HEK293 (cell line): ENCODE measurements around the gene NFATC3.
A peak's percentile ranks its signal among the peaks of the same experiment; 100 is the strongest.

Experiments used
- CTCF ChIA-PET: fragments of 350-600 bp; formaldehyde crosslinking; extraction: SDS; loops from one replicate; lab custom pipeline; 2021; ENCODE audit warnings: antibody characterized with exemption; lab: Yijun Ruan, JAX
- POLR2A ChIA-PET: fragments of 300-600 bp; formaldehyde crosslinking; extraction: SDS; loops from one replicate; lab custom pipeline; 2020; ENCODE audit warnings: antibody characterized with exemption, inconsistent platforms; lab: Yijun Ruan, JAX
- H3K27ac ChIP-seq: fragments of 200-500 bp; sonication (Bioruptor generic); 2 replicates; pipeline ENCODE4 v1.5.1; 2014; ENCODE audit warnings: low read depth, low read length, control low read depth, inconsistent platforms; ENCODE audit errors: extremely low read depth
- H3K36me3 ChIP-seq, 2 experiments: fragments of 200-500 bp in 1 of 2; sonication (Bioruptor generic) in 1 of 2; 1 replicate in 1 of 2; 2 replicates in 1 of 2; pipeline ENCODE4 v1.5.1; 2014 to 2017; ENCODE audit warnings: inconsistent platforms in 2 of 2, low read length in 2 of 2; ENCODE audit not compliant: control insufficient read depth in 2 of 2, insufficient read depth in 1 of 2
- H3K4me1 ChIP-seq: fragments of 200-500 bp; sonication (Bioruptor generic); 2 replicates; pipeline ENCODE4 v1.5.1; 2014; ENCODE audit warnings: mild to moderate bottlenecking, low read length, inconsistent platforms; ENCODE audit not compliant: control insufficient read depth, insufficient read depth
- H3K4me3 ChIP-seq: 2 replicates; pipeline ENCODE4 v1.5.1; 2011; ENCODE audit warnings: low read depth, mild to moderate bottlenecking, control low read depth, low read length, moderate library complexity
- H3K9me3 ChIP-seq: fragments of 200-500 bp; sonication (Bioruptor generic); 2 replicates; pipeline ENCODE4 v1.5.1; 2014; ENCODE audit warnings: low read depth, low read length, inconsistent platforms; ENCODE audit not compliant: control insufficient read depth, insufficient read depth
- YY1 ChIP-seq: fragments of 450-650 bp; formaldehyde crosslinking; IDR thresholded peaks from 2 replicates; pipeline ENCODE4 v1.5.1; 2018; ENCODE audit warnings: missing biosample characterization, missing genetic modification characterization
- YY2 ChIP-seq: fragments of 450-650 bp; formaldehyde crosslinking; IDR thresholded peaks from 2 replicates; pipeline ENCODE4 v1.5.1; 2016; ENCODE audit warnings: missing biosample characterization, missing genetic modification characterization
- ZIC2 ChIP-seq: fragments of 450-650 bp; formaldehyde crosslinking; IDR thresholded peaks from 2 replicates; pipeline ENCODE4 v1.5.1; 2016; ENCODE audit warnings: missing biosample characterization, missing genetic modification characterization
- ZNF121 ChIP-seq: fragments of 450-650 bp; formaldehyde crosslinking; IDR thresholded peaks from 2 replicates; pipeline ENCODE4 v1.5.1; 2016; ENCODE audit warnings: missing biosample characterization, missing genetic modification characterization
- ZNF311 ChIP-seq: fragments of 450-650 bp; formaldehyde crosslinking; IDR thresholded peaks from 2 replicates; pipeline ENCODE4 v1.5.1; 2017; ENCODE audit warnings: missing biosample characterization, missing genetic modification characterization, borderline replicate concordance
- ZNF350 ChIP-seq: fragments of 450-650 bp; formaldehyde crosslinking; IDR thresholded peaks from 2 replicates; pipeline ENCODE4 v1.5.0; 2017; ENCODE audit warnings: missing biosample characterization, mild to moderate bottlenecking, missing genetic modification characterization
- ZNF555 ChIP-seq: fragments of 450-650 bp; formaldehyde crosslinking; conservative IDR thresholded peaks from 2 replicates; pipeline ENCODE4 v1.5.1; 2017; ENCODE audit warnings: missing biosample characterization, mild to moderate bottlenecking, missing genetic modification characterization, inconsistent platforms
- ZNF585B ChIP-seq: fragments of 450-650 bp; formaldehyde crosslinking; IDR thresholded peaks from 2 replicates; pipeline ENCODE4 v1.5.1; 2016; ENCODE audit warnings: missing biosample characterization, missing genetic modification characterization
- ZNF707 ChIP-seq: fragments of 450-650 bp; formaldehyde crosslinking; IDR thresholded peaks from 2 replicates; pipeline ENCODE4 v1.5.1; 2016; ENCODE audit warnings: missing biosample characterization, missing genetic modification characterization
- ZNF792 ChIP-seq: fragments of 450-650 bp; formaldehyde crosslinking; IDR thresholded peaks from 2 replicates; pipeline ENCODE4 v1.5.1; 2016; ENCODE audit warnings: missing biosample characterization, missing genetic modification characterization
- TF ChIP-seq, protein P1 (sequence below): fragments of 450-650 bp; formaldehyde crosslinking; IDR thresholded peaks from 2 replicates; pipeline ENCODE4 v1.5.1; 2017; ENCODE audit warnings: missing biosample characterization, missing genetic modification characterization
- TF ChIP-seq, protein P2 (sequence below): fragments of 450-650 bp; formaldehyde crosslinking; conservative IDR thresholded peaks from 2 replicates; pipeline ENCODE4 v1.5.1; 2016; ENCODE audit warnings: low read depth, missing biosample characterization, missing genetic modification characterization

The NFATC3 gene

GRCh38 chr16:68070249-68070730 lies 14.9 kb upstream of the NFATC3 start (continued):
- TF ChIP-seq, protein P1, sequence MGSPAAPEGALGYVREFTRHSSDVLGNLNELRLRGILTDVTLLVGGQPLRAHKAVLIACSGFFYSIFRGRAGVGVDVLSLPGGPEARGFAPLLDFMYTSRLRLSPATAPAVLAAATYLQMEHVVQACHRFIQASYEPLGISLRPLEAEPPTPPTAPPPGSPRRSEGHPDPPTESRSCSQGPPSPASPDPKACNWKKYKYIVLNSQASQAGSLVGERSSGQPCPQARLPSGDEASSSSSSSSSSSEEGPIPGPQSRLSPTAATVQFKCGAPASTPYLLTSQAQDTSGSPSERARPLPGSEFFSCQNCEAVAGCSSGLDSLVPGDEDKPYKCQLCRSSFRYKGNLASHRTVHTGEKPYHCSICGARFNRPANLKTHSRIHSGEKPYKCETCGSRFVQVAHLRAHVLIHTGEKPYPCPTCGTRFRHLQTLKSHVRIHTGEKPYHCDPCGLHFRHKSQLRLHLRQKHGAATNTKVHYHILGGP (tag by site-specific recombination): no peak
- TF ChIP-seq, all 188 proteins: peak for 0

DNA sequence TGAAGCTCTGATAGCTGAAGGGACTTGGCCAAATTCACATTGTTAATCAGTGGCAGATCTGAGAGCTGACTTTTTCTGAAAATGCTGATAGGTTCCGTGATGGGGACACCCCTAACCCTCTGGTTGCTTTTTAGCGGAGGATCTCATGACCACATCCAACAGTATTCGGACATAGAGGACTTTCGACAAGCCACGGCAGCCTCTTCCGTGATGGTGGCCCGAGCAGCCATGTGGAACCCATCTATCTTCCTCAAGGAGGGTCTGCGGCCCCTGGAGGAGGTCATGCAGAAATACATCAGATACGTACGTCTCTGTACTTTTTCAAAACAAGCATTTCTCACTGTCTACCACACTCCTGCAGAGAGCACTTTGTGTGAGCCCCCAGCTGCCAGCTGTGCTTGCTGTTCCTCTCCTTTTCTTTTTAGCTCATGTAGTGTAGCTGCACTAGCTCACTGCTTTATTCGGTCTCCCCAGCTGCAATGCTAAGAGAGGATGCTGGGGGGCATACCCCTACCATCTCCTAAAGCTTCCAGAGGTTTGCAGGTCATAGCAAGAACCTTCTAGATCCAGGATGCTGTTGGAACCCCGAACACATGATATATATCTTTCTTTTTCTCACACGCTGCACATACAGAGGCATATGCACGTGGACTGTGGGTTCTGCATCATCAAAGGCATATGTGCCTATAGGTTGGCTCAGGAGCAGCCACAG lies 14.2 kb upstream of the NFATC3 start:
- peaks cover 3 to 80% of the 10 kb centered on the region in 2 experiments; a peak in 2 of 3 replicates for H3K36me3 ChIP-seq
- TF ChIP-seq, protein P2, sequence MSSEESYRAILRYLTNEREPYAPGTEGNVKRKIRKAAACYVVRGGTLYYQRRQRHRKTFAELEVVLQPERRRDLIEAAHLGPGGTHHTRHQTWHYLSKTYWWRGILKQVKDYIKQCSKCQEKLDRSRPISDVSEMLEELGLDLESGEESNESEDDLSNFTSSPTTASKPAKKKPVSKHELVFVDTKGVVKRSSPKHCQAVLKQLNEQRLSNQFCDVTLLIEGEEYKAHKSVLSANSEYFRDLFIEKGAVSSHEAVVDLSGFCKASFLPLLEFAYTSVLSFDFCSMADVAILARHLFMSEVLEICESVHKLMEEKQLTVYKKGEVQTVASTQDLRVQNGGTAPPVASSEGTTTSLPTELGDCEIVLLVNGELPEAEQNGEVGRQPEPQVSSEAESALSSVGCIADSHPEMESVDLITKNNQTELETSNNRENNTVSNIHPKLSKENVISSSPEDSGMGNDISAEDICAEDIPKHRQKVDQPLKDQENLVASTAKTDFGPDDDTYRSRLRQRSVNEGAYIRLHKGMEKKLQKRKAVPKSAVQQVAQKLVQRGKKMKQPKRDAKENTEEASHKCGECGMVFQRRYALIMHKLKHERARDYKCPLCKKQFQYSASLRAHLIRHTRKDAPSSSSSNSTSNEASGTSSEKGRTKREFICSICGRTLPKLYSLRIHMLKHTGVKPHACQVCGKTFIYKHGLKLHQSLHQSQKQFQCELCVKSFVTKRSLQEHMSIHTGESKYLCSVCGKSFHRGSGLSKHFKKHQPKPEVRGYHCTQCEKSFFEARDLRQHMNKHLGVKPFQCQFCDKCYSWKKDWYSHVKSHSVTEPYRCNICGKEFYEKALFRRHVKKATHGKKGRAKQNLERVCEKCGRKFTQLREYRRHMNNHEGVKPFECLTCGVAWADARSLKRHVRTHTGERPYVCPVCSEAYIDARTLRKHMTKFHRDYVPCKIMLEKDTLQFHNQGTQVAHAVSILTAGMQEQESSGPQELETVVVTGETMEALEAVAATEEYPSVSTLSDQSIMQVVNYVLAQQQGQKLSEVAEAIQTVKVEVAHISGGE (tag by site-specific recombination): no peak
- TF ChIP-seq YY2 (tag by site-specific recombination): no peak
- TF ChIP-seq ZNF585B (tag by site-specific recombination): no peak
- TF ChIP-seq ZNF350 (tag by site-specific recombination): no peak
- TF ChIP-seq YY1 (tag by site-specific recombination): no peak
- TF ChIP-seq ZNF555 (tag by site-specific recombination): no peak
- no peak for TF ChIP-seq ZNF792 (tag by site-specific recombination)

DNA sequence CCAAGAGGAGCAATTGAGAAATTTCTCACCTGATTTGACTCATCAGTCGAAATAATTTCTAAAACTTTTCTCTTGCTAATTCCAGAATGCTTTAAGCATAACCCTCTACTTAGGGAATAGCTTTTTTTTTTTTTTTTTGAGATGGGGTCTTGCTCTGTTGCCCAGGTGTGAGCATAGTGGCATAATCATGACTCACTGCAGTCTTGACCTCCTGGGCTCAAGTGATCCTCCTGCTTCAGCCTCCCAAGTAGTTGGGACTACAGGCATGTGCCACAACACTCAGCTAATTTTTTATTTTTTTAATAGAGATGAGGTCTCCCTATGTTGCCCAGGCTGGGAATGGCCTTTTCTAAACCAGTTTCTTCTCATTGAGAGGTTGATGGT lies 13.7 kb upstream of the NFATC3 start:
- ChIA-PET CTCF (interaction anchor here (0.7 to 1.4 kb wide), 4 partner anchors 8 to 31 kb away, joined by 3 to 4 read pairs (median 4); no protein-coding TSS in a partner anchor), POLR2A (interaction anchor here (1.2 kb wide), 1 partner anchor 13 kb away, joined by 3 read pairs; no protein-coding TSS in a partner anchor)
- TF ChIP-seq ZNF121 (tag by site-specific recombination) (peak; percentile 91), ZNF311 (tag by site-specific recombination) (no peak)
- no peaks in the 10 kb centered on the region for H3K9me3 ChIP-seq
- H3K4me1 ChIP-seq: peaks cover 5% of the 10 kb centered on the region; the same call in 1 of the 2 replicates
- H3K4me3 ChIP-seq: no peak overlapping the region
- peaks cover 3 to 80% of the 10 kb centered on the region in 2 experiments; a peak in 2 of 3 replicates for H3K36me3 ChIP-seq
- no peak overlapping the region for H3K27ac ChIP-seq

More for the DNA sequence above, 14.2 kb upstream of the NFATC3 start:
- no peak overlapping the region for H3K4me3 ChIP-seq
- CTCF ChIA-PET: interaction anchor here (0.6 to 1.4 kb wide), 6 partner anchors 10 to 129 kb away, joined by 3 to 4 read pairs (median 4); no protein-coding TSS in a partner anchor
- H3K27ac ChIP-seq: no peak overlapping the region
- POLR2A ChIA-PET: interaction anchor here (1.2 kb wide), 1 partner anchor 13 kb away, joined by 3 read pairs; no protein-coding TSS in a partner anchor
- no peaks in the 10 kb centered on the region for H3K9me3 ChIP-seq
- peaks cover 5% of the 10 kb centered on the region; the same call in 1 of the 2 replicates for H3K4me1 ChIP-seq

DNA sequence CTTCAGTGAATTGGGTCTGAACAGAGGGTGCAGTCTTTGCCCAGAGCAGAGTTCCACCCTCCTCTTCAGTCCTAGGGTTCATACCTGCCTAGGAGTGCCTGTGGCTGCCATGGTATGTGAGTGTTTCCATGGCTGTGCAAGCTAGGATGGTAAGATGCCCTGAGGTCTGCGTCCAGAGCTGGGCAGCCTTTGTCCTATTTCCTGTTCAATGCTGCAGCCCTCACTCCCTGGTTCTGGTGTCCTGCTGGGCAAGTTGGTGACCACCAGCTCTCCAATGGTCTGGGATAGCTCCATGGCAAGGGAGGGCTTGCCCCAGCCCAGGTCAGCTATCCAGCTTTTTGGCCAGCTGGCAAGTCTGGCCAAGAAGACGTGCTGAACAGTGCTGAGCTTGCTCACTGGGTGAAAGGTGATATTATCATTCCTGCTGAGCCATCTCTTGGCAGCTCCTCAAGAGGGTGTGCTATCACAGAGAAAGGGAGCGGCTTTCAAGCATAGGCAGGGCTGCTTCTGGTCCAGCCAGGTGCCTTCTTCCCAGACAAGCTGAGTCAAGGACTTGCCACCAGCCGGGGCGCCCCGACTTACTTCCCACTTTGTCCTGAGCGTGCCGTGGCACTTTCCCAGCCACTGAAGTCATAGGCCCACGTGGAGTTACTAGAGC lies 13.0 kb upstream of the NFATC3 start:
- POLR2A ChIA-PET: interaction anchor here (0.7 to 1.2 kb wide), 2 partner anchors 12 to 60 kb away, joined by 3 read pairs; no protein-coding TSS in a partner anchor
- TF ChIP-seq ZIC2 (tag by site-specific recombination) (no peak), ZNF707 (tag by site-specific recombination) (no peak)
- Histone ChIP-seq H3K4me1 (peaks cover 5% of the 10 kb centered on the region; the same call in 1 of the 2 replicates), H3K9me3 (no peaks in the 10 kb centered on the region), H3K4me3 (no peak overlapping the region), H3K36me3 (peaks cover 7 to 80% of the 10 kb centered on the region in 2 experiments; a peak in 2 of 3 replicates), H3K27ac (no peak overlapping the region)
- CTCF ChIA-PET: interaction anchor here (0.7 to 1.4 kb wide), 5 partner anchors 9 to 31 kb away, joined by 3 to 4 read pairs (median 4); no protein-coding TSS in a partner anchor
